KBM-7 (cell line): ENCODE results near the gene ABCG1.

Experiments used
- DNase-seq: peaks from one replicate; pipeline ENCODE4 v3.0.0-alpha.2; 2015
- in situ Hi-C: fragments of 300-500 bp; cut with MboI; formaldehyde crosslinking; loops from 2 replicates; pipeline ENCODE4 v1.14.3; 2020; ENCODE audit warnings: low sequenced_read_pairs, low pct_unique_long_range_greater_than_20kb, mixed read lengths

The ABCG1 gene

DNA sequence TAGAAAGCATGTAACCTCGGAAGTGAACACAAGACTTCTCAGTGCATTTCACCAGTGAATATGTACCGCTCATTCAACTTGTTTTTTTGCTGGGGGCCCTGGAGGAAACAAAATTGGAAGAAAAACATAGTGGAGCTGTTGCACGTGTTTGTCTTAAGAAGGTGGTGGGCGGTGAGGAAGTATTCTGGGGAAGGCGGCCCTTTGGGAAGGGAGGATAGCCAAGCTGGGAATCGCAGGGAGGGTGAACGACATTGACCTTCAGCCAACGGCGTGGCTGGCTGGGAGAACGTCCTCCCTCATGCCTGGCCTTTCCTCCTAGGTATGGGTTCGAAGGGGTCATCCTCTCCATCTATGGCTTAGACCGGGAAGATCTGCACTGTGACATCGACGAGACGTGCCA is 76.9 kb downstream of the ABCG1 start:
- in situ Hi-C loops: no loop called here
- no peak for DNase-seq

DNA sequence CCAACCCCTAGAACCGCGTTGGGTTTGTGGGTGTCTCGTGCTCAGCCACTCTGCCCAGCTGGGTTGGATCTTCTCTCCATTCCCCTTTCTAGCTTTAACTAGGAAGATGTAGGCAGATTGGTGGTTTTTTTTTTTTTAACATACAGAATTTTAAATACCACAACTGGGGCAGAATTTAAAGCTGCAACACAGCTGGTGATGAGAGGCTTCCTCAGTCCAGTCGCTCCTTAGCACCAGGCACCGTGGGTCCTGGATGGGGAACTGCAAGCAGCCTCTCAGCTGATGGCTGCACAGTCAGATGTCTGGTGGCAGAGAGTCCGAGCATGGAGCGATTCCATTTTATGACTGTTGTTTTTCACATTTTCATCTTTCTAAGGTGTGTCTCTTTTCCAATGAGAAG is 77.6 kb downstream of the ABCG1 start:
- no peak for DNase-seq
- in situ Hi-C loops: no loop called here

DNA sequence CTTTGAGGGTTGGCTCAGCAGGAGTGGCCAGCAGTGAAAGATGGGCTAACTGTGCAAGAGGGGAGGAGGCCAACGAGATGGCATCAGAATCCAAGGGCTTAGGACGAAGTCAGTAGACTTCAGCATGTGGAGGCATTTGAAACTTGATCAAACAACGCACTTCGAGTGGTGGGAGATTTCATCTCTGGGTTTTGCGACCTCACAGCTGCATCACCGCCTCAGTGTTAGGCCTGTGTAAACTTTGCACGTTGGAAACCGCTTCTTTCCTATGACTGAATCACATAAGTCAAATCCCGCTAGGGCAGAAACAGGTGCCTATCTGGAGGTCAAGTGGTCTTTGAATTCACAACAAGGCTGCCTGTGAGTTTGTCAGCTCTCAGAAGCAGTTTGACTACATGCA is 78.4 kb downstream of the ABCG1 start:
- in situ Hi-C loops: no loop called here
- DNase-seq: no peak

DNA sequence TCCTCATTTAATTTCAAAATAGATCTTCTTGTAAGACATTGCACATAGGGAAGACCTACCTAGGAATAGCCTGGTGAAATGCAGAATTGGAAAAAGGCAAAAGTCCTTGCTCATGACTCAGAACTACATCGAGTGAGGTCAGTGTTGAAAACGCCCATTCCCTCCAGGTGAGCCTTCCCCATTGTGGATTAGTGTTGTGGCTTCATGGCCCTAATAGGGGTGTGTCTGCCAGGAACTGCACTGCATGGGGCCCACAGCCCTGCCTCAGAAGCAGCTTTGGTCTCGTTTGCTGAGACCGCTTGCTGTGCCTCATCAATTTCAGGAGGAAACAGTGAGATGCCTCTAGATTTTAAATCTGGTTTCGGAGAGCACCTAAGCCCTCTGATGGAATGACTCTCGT is 79.3 kb downstream of the ABCG1 start:
- in situ Hi-C loops: no loop called here
- DNase-seq: no peak

DNA sequence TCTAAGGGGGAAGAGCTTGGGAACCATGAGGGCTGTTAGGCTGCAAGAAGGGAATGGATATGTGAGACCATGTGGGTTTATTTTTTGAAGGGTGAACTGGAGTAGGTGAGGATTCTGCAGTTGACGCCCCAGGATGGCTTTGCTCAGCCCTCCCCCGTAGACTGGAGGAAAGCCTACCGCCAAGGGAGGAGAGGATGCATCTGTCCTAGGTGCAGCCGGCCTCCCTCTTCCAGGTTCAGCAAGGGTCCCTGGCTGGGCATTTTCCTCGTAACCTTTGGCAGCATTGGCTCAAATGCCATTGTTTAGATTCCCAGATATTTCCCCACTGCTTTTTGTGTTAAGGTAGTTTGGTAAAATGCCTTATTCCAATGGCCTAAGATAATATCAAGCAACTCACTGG is 79.7 kb downstream of the ABCG1 start:
- in situ Hi-C loops: no loop called here
- no peak for DNase-seq

DNA sequence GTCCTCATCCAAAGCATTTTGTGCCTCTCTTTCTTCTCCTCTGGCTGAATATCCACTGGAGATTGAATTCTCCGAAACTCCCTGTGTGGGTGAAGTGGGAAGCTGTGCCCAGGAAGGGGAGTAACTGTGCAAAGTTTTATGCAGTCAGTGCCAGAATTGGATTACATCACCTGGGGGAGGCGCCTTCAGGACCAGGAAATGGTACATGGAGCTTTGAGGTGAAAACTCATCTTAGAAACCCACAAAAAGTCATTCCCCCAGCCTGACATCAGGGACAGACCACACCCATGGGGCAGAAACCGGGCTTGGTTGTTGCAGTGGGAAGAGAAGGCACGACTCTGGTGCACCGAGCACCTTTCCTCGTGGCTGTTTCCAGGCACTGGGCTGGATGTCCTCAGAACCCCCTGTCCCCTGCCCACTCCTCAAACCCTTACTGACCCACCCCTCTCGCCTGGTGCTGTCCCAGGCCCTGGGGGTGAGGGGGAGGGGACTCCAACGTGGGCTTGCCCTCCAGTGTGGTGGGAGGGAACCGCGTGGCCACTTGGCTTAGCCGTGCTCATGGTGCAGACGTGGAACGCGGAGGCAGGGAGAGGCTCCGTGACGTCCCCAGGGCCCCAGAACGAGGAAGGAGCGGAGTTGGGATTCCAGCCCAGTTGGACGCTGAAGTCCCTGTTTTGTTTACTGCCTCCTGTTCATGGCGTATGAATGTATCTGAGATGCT is 80.5 kb downstream of the ABCG1 start:
- in situ Hi-C loops: no loop called here
- peak; percentile 5 for DNase-seq

DNA sequence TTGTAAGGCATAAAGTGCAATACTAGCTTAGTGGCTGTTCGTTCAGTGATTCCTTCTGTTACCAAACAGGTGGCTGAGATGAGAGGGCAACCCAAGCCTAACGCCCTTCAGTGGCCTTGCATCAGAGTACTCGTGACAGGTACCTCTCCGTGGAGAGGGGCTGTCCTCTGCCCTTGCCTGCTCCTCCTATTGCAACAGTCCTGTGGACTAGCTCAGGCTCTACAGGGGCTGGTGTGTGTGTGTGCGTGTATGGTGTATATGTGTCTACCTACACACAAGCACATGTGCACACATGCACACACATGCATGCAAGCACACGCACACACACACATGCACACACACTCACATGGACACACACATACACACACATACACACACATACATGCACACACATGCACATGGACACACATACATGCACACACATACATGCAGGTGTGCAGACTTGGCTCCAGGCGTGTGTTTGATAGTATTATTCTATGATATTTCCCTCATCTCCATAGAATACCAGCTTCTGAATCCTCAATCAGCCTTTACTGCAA is 81.2 kb downstream of the ABCG1 start:
- no peak for DNase-seq
- in situ Hi-C loops: no loop called here

DNA sequence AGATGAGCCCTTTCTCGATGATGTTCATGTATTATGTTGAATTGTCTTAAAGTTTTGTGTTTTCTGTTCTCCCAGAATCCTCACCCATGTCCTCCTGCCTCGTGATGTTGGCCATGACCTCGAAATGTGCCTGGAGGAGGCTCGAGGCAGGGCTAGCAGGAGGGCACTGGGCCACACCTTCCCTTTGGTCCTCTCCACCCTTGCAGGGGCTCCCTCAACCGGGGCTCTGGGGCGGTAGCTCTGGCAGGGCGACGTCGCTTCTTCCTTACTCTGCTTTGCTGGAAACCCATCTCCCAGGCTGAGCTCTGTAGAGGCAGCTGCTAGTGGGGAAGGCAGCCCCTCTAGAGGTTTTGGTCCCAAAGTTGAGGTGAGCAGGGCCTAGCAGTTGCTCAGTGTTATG is 82.0 kb downstream of the ABCG1 start:
- DNase-seq: no peak
- in situ Hi-C loops: no loop called here

DNA sequence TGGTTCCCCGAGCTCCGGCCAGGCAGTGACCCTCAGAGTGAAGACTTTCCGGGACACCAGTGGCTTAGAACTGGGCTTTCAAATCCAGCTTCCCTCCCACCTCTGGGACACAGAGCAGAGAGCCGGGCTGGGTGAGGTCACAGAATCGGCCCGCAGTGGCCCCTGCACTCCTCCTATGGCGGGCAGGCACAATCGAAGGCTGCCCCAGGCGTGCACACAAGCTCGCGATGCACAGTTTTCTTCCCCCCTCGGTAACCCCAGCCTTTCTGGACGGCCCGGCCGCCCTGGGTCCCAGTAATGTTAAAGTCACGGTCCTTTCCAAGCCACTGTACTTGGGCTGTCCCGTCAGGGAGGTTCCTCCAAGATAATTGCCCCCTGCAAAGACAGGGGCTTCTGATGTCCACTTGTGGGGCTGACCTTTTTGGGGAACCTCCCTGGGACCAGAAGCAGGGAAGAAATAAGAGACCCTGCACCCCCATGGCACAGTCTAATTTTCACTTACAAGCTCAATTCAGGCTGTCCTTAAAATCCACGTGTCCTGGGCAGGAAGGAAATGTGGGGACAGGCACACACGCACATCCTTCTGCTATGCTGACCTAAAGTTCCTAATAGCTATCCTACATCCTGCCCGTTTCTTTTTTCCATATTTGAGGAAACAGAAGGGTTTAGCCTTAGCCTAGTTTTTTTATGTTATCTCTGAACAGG is 82.6 kb downstream of the ABCG1 start:
- no peak for DNase-seq
- in situ Hi-C loops: no loop called here

DNA sequence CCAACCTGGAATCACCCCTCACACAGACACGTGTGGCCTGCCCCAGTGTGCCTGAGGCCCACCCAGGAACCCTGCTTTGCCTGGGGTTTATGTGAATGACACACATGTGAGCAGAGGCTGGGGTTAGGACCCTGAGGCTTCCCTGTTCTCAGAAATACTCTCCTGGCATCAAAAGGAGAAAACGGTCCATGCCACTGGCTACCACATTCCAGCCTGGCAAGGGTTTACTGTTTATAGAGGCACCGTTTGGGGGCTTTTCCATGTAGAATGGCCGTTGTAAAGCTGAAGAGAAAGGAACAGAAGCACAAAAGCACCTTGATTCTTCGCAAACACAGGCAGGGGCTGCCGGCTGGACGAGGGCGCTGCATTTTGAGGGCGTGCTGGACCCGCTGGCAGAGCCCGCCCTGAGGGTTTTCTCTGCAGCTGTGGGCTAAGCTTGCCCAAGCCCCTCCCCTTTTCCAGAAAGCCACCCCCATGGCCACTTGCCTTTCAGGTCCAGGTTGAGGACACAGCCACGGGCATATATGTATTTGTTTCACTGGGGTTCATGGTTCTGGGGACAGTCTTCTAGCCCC is 83.2 kb downstream of the ABCG1 start:
- DNase-seq: no peak
- in situ Hi-C loops: no loop called here

DNA sequence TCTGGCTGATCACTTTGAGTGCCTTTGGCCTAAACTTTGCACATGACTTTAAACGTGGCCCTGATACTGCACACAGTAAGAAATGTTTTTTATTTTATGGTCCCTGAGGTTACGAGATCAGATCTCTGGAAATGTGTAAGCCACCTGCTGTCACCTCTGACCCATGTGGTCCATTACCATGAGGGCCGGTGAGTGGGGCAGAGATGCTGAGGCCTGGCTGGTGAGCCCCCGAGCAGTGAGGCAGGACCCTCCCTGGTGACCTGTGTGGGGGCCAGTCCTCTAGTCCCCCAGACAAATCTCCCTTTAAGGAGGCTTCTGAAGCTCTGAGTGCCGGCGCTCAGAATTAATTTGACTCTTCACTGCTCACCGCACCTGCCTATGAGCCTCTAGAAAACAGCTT is 83.9 kb downstream of the ABCG1 start:
- no peak for DNase-seq
- in situ Hi-C loops: no loop called here

DNA sequence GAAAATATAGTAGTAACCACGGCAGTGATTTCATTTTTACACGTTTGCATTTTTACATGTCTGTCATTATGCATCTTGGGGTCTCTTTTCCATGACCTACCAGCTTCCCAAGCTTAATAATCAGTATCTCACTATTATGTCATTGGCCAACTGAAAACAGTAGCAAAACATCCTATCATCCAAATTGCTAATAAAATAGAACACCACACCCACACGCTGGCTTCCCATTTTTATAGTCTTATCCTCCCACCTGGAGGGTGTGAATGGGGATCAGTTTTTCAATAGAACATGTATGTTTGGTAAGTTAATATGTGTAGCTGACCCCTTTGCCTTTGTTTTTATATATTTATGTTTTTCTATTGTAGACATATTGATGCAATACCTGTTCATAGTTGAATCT is 84.5 kb downstream of the ABCG1 start:
- no peak for DNase-seq
- in situ Hi-C loops: no loop called here

DNA sequence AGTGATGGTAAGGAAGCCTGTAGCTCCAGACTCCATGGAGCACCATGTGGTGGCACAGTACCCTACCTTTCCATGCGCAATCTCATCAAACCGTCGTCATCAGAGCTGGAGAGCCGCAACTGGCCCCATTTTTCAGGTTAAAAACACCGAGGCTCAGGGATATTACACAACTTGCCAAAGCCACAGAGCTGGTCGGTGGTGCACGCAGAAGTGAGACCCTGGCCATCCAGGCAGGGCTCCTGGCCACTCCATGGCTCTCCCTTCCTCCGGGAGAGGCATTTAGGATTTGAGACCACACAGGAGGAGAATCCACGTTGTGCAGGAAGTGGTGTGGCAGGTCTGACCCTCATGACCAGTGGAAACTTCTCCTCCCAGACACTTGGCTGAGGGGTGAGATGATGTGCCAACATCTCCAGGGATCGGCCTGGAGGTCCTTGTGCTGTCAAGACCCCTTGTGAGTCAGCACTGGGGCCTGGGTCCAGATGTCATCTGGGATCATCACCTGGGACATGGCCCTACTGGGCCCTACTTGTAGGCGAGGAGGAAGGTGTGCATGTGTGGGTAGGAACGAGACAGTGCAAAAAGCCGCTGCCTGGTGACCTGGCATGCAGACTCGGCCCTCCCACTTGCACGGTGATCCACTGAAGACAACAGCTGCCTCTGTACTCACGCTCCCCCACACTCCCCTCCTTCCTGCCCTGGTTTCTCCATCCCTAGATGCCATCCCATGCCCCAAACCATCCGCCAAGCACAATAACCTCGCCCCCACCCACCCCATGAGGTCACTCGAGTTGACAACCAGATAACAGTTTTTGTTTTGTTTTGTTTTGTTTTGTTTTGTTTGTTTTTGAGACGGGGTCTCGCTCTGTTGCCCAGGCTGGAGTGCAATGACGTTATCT is 85.9 kb downstream of the ABCG1 start:
- in situ Hi-C loops: no loop called here
- DNase-seq: no peak

DNA sequence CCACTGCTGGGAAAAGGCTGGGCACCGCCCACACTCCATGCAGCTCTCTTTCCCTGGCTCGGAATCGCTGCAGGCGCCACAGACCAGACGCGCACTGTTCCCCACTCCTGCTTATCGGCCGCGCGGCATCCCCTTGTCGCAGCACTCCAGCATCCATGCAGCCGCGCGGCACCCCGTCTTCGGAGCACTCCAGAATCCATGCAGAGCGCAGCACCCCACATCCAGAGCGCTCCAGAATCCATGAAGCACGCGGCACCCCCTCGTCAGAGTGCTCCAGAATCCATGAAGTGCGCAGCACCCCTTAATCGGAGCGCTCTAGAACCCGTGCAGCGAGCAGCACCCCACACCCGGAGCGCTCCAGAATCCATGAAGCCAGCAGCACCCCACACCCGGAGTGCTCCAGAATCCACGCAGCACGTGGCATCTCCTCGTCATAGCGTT is 86.8 kb downstream of the ABCG1 start:
- no peak for DNase-seq
- in situ Hi-C loops: no loop called here

DNA sequence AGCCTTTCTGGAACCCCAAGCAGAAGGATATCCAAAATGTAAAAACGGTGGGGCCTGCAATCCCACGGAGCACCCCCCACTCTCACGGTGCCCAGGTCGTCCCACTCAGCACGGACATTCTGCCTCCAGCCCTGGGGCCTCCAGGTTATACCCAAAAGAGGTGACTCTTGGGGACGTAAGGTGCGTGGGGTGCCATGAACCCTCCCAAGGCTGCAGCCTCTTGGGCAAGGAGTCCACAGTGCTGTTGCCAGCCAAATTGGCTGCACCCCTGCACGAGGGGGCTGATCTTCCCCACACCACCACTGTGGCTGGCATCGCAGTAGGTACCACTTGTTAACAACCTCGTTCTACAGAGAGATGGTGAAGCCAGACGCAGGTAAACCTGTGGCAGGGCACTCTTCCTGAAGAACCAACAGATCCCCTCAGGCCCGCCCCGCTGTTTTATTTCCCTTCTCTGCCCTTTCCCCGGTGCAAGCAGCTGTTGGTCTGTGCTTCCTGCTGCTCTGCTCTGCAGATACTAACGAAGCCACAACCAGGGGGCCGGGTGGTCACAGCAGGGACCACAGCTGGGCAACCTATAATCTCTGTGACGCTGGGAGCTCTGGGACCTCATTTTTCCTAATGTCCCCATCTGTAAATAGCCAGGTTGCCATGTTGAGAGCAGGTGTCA is 87.6 kb downstream of the ABCG1 start:
- no peak for DNase-seq
- in situ Hi-C loops: no loop called here

DNA sequence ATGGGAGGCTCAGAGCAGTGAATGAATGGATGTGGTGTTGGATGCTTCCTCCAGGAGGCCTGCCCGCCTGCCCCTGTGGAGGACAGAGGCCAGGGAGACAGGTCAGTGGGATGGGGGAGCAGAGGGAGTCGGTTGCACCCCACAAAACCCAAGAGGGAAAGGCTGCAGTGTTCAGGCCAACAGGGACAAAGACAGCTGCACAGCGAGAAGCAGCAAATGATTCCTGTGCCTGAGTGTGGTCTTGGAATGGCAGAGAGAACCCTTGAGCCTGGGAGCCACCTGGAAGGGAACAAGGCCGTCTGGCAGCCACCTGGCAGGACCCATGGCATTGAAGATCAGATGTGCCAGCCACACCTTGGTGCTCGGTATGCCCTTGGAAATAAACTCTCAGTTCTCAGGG is 88.2 kb downstream of the ABCG1 start:
- in situ Hi-C loops: no loop called here
- no peak for DNase-seq

DNA sequence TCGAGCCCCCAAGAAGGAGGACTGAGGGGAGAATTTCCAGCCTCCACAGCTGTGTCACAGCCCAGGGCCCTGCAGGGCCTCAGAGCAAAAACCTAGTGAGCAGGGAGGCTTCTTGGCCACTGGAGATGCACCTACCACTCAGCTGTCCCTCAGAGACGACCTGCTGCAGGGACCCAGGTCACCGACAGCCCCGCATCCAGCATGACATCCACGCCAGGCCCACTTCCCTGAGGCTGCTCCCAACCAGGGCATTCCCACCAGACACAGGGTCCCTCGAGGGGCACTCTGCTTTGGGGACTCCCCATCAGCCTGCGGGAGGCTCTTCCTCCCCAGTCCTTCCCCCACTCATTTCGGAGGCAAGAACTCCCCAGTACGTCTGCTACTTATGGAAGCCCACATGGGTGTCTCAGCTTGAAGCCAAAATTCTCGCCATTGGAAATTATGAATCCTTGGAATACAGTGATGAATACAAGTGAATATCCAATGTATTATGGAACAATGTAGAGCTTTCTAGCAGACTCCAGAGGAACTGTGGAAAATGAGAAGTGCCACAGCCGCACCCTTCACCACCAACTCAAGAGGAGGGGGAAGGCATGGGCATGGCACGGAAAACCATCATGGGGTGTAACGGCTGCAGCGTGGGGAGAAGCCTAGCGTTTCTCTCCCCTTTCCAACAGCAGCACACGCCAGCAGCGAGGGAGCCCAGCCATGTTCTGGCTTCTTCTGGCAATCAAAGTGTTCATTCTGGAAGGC is 89.4 kb downstream of the ABCG1 start:
- DNase-seq: no peak
- in situ Hi-C loops: no loop called here
